BJ (cell line): ENCODE results near the gene NSMCE1. TPM values are rescaled to one million over a fixed set of nuclear protein-coding genes. Genes with fewer than 3 reads are reported as not detected.

Experiments
- CTCF ChIA-PET: fragments of 350-600 bp; formaldehyde crosslinking; extraction: SDS; loops from one replicate; lab custom pipeline; 2021; ENCODE audit warnings: antibody characterized with exemption, inconsistent platforms; lab: Yijun Ruan, JAX
- POLR2A ChIA-PET: fragments of 300-600 bp; sonication (Branson Sonifier 250); formaldehyde crosslinking; extraction: SDS; loops from one replicate; lab custom pipeline; 2021; ENCODE audit warnings: antibody characterized with exemption; lab: Charles Lee
- DNase-seq: peaks from one replicate; pipeline ENCODE4 v3.0.0-alpha.2; 2011; ENCODE audit warnings: low read depth
- H3K27me3 ChIP-seq: 2 replicates; pipeline ENCODE4 v1.6.0; 2011; ENCODE audit warnings: low read length; ENCODE audit not compliant: control insufficient read depth, insufficient read depth
- H3K36me3 ChIP-seq: 2 replicates; pipeline ENCODE4 v1.5.1; 2011; ENCODE audit warnings: low read length; ENCODE audit not compliant: control insufficient read depth, insufficient read depth
- H3K4me3 ChIP-seq: 2 replicates; pipeline ENCODE4 v1.5.1; 2011; ENCODE audit warnings: low read depth, mild to moderate bottlenecking, control low read depth, low read length
- CTCF ChIP-seq: IDR thresholded peaks from 2 replicates; pipeline ENCODE4 v1.5.1; 2011; ENCODE audit warnings: low read depth, mild to moderate bottlenecking, control low read depth, inconsistent platforms, low read length, moderate library complexity; ENCODE audit not compliant: insufficient read depth
- polyA minus RNA-seq: library from RNA; depleted of rRNA, polyadenylated mRNA; stranded (reverse); fragments of >200 nt; gene quantifications from 2 replicates; pipeline ENCODE4 v1.2.3, GENCODE V29; 2011; rRNA and poly(A)+ RNA removed
- polyA plus RNA-seq: library from polyadenylated mRNA; depleted of rRNA; stranded (reverse); fragments of >200 nt; gene quantifications from 2 replicates; pipeline ENCODE4 v1.2.3, GENCODE V29; 2011; rRNA removed

NSMCE1 gene
- polyA plus RNA-seq (31.7 and 34.3 TPM in 2 replicates), polyA minus RNA-seq (27.5 and 61.5 TPM in 2 replicates)

DNA sequence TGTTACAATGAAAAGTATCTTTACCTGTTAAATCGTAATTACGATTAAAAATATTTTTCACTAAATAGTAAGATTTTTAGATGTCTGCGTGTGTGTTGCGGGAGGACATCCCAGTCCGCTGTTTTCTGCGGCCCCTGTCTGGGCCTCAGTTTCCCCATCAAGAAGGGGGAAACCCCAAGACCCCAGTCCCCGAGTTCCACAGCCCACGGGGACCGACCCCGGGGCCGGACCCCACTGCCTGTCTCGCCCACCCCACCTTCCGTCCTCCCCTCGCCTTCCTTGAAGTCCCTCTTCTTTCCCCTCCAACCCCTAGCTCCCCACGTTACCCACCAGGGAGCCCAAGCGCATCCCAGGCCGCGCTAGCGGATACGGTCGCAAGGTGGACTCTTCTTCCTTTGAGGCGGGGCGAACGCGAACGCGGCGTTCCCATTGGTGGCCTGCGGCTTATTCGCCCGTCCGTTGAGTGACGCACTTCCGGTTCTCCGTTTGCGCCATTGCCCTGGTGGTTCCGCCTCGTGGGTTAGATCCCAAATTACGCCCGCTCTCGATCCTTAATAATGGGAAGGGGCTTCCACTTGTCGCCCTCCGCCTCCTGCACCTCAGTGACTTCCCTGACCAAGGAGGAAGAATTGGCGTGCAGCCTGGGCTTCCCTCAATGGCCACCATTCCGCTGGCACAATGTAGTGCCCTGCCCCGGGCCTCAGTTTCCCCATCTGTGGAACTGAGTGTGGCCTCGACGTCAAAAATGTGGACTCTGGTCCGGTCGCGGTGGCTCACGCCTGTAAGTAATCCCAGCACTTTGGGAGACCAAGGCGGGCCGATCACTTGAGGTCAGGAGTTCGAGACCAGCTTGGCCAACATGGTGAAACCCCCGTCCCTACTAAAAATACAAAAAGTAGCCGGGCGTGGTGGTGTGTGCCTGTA is at the start of gene NSMCE1:
NSMCE1 (minus strand) TSS at position 397 of the 924 bp plus-strand sequence. CDS start 11,202 bp downstream, outside the sequence.
- POLR2A ChIA-PET: interaction anchor here (0.6 to 0.7 kb wide), 2 partner anchors 45 to 97 kb away, joined by 3 to 23 read pairs; no protein-coding TSS in a partner anchor

DNA sequence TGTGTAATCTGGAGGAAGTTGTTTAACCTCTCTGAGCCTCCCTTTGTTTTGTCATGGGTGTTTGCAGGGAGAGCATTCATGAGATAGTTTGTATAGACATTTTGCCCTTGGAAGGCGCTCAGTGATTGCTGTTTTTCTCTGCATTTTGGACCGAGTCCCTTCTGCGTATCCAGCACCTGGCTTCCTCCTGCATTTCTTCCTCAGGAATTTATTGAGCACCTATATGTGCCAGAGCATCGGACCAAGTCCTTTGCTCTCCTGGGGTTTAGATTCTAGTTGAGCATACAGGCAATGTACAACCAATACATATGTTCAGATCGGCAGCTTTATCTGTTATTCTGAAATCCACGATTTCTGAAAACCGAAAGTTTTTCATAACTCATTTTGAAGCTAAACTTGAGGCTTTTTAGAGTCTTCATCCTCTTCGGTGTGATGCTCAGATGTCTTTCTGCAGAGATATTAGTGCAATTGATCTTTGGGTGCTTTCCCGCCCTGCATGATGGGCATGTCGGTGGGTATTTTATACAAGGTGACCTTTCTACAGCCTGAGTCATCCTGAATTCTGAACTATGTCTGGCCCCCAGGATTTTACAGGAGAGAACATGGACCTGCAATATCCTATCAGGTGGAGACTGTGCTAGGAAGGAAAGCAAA is 49.3 kb upstream of the NSMCE1 start:
- Histone ChIP-seq H3K36me3 (no peaks in the 10 kb centered on the region), H3K4me3 (no peak overlapping the region), H3K27me3 (no peaks in the 10 kb centered on the region)
- CTCF ChIA-PET: interaction anchor here (0.5 to 1.9 kb wide), 4 partner anchors 48 to 131 kb away, joined by 3 to 6 read pairs (median 3); no protein-coding TSS in a partner anchor
- no peak for TF ChIP-seq CTCF
- no peak for DNase-seq
- POLR2A ChIA-PET: no interaction called here

More for the DNA sequence above, at the start of gene NSMCE1:
- peak; percentile 66 for DNase-seq
- no peaks in the 10 kb centered on the region for H3K36me3 ChIP-seq
- CTCF ChIA-PET: interaction anchor here (1.2 kb wide), 1 partner anchor 34 kb away, joined by 3 read pairs; no protein-coding TSS in a partner anchor
- H3K27me3 ChIP-seq: no peaks in the 10 kb centered on the region
- peak within 1 kb of the TSS; percentile 95 for H3K4me3 ChIP-seq
- TF ChIP-seq CTCF: peak; percentile 43

GRCh38 chr16:27317320-27317719 is 48.7 kb upstream of the NSMCE1 start:
- no peak for TF ChIP-seq CTCF
- Histone ChIP-seq H3K36me3 (no peaks in the 10 kb centered on the region), H3K27me3 (no peaks in the 10 kb centered on the region), H3K4me3 (no peak overlapping the region)
- POLR2A ChIA-PET: no interaction called here
- DNase-seq: no peak
- CTCF ChIA-PET: interaction anchor here (0.5 to 1.9 kb wide), 2 partner anchors 49 to 130 kb away, joined by 3 to 6 read pairs; no protein-coding TSS in a partner anchor

DNA sequence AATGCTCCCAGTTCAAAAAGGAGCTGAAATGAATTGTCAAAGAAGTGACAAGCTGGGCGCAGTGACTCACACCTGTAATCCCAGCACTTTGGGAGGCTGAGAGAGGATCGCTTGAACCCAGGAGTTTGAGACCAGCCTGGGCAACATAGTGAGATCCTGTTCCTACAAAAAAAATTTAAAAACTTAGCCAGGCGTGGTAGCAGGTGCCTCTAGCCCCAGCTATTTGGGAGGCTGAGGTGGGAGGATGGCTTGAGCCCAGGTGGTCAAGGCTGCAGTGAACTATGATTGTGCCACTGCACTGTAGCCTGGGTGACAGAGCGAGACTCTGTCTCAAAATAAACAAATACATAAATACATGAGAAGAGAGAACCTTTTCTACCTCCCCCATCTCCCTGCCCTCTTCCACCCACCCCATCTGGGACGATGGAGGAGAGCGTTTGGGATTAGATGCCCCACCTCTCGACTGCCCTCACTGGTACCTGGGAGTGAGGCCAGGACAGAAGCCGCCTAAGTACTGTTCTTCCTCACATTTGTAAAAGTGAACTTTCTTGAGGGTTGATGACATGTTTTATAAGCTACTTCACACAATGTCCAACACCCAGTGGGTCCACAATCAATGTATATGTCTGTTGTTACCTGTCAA is 47.6 kb upstream of the NSMCE1 start:
- no peak overlapping the region for H3K4me3 ChIP-seq
- CTCF ChIA-PET: interaction anchor here (1.5 kb wide), 1 partner anchor 82 kb away, joined by 3 read pairs; no protein-coding TSS in a partner anchor
- DNase-seq: no peak
- H3K36me3 ChIP-seq: no peaks in the 10 kb centered on the region
- TF ChIP-seq CTCF: no peak
- POLR2A ChIA-PET: no interaction called here
- H3K27me3 ChIP-seq: no peaks in the 10 kb centered on the region
